H9 (cell line): ENCODE results near the gene SCGB2B2. TPM values are rescaled to one million over a fixed set of nuclear protein-coding genes. Genes with fewer than 3 reads are reported as not detected.

ENCODE experiments used
- DNase-seq: peaks from one replicate; pipeline ENCODE4 v3.0.0-alpha.2; 2017
- H2AFZ ChIP-seq: one replicate; pipeline ENCODE4 v1.6.1; 2013; ENCODE audit warnings: mild to moderate bottlenecking, low read length, control low read depth, moderate library complexity
- H2AK5ac ChIP-seq: 2 replicates; pipeline ENCODE4 v1.6.1; 2013; ENCODE audit warnings: low read length, control low read depth, mixed read lengths; ENCODE audit not compliant: insufficient read length
- H2BK120ac ChIP-seq: one replicate; pipeline ENCODE4 v1.6.1; 2013; ENCODE audit warnings: low read depth, mild to moderate bottlenecking, low read length, control low read depth, inconsistent platforms; ENCODE audit not compliant: poor library complexity, severe bottlenecking
- H2BK12ac ChIP-seq: 2 replicates; pipeline ENCODE4 v1.6.1; 2013; ENCODE audit warnings: low read length, control low read depth, mixed read lengths, low read depth; ENCODE audit not compliant: insufficient read length
- H2BK15ac ChIP-seq: 2 replicates; pipeline ENCODE4 v1.6.1; 2013; ENCODE audit warnings: low read depth, low read length, control low read depth
- H2BK20ac ChIP-seq: one replicate; pipeline ENCODE4 v1.6.1; 2013; ENCODE audit warnings: low read depth, mild to moderate bottlenecking, low read length, control low read depth, inconsistent platforms; ENCODE audit not compliant: poor library complexity, severe bottlenecking
- H2BK5ac ChIP-seq: 2 replicates; pipeline ENCODE4 v1.6.1; 2013; ENCODE audit warnings: low read length, control low read depth, mixed read lengths; ENCODE audit not compliant: insufficient read length
- H3K14ac ChIP-seq: 2 replicates; pipeline ENCODE4 v1.6.1; 2013; ENCODE audit warnings: low read length, control low read depth; ENCODE audit not compliant: insufficient read depth
- H3K18ac ChIP-seq: 2 replicates; pipeline ENCODE4 v1.6.1; 2013; ENCODE audit warnings: low read depth, mild to moderate bottlenecking, mixed read lengths, low read length, control low read depth; ENCODE audit not compliant: insufficient read length
- H3K23ac ChIP-seq: 2 replicates; pipeline ENCODE4 v1.6.1; 2013; ENCODE audit warnings: low read length, control low read depth, mixed read lengths, low read depth; ENCODE audit not compliant: insufficient read length
- H3K23me2 ChIP-seq: 2 replicates; pipeline ENCODE4 v1.6.1; 2013; ENCODE audit warnings: low read depth, mild to moderate bottlenecking, mixed read lengths, low read length, control low read depth; ENCODE audit not compliant: insufficient read length, poor library complexity, severe bottlenecking
- H3K27ac ChIP-seq: 2 replicates; pipeline ENCODE4 v1.5.1; 2013; ENCODE audit warnings: low read length, control low read depth, mixed read lengths, low read depth; ENCODE audit not compliant: insufficient read length
- H3K27me3 ChIP-seq: 2 replicates; pipeline ENCODE4 v1.6.1; 2013; ENCODE audit warnings: low read length, control low read depth, inconsistent platforms; ENCODE audit not compliant: insufficient read depth
- H3K4ac ChIP-seq: 2 replicates; pipeline ENCODE4 v1.6.1; 2013; ENCODE audit warnings: low read depth, mild to moderate bottlenecking, control low read depth, inconsistent platforms, low read length, moderate library complexity
- H3K4me1 ChIP-seq: 2 replicates; pipeline ENCODE4 v1.6.1; 2013; ENCODE audit warnings: low read length, control low read depth, inconsistent platforms; ENCODE audit not compliant: insufficient read depth
- H3K4me2 ChIP-seq: 2 replicates; pipeline ENCODE4 v1.6.1; 2013; ENCODE audit warnings: low read length, control low read depth, mixed read lengths; ENCODE audit not compliant: insufficient read length, insufficient read depth
- H3K56ac ChIP-seq: 2 replicates; pipeline ENCODE4 v1.6.1; 2013; ENCODE audit warnings: low read depth, mild to moderate bottlenecking, mixed read lengths, low read length, control low read depth; ENCODE audit not compliant: insufficient read length
- H3K79me1 ChIP-seq: 2 replicates; pipeline ENCODE4 v1.6.1; 2013; ENCODE audit warnings: low read depth, mild to moderate bottlenecking, moderate library complexity, low read length, control low read depth, inconsistent platforms; ENCODE audit not compliant: insufficient read depth, poor library complexity, severe bottlenecking
- H3K79me2 ChIP-seq: 2 replicates; pipeline ENCODE4 v1.6.1; 2013; ENCODE audit warnings: low read length, control low read depth, inconsistent platforms; ENCODE audit not compliant: insufficient read depth
- H3K9ac ChIP-seq: 2 replicates; pipeline ENCODE4 v1.6.1; 2013; ENCODE audit warnings: low read length, control low read depth, mixed read lengths; ENCODE audit not compliant: insufficient read length; ENCODE audit errors: extremely low read depth
- H3K9me3 ChIP-seq: one replicate; pipeline ENCODE4 v1.6.1; 2013; ENCODE audit warnings: low read depth, low read length, inconsistent platforms; ENCODE audit not compliant: control insufficient read depth
- H3T11ph ChIP-seq: one replicate; pipeline ENCODE4 v1.6.1; 2013; ENCODE audit warnings: mild to moderate bottlenecking, low read length, control low read depth, inconsistent platforms
- H4K20me1 ChIP-seq: one replicate; pipeline ENCODE4 v1.6.1; 2013; ENCODE audit not compliant: control insufficient read depth, insufficient read length, insufficient read depth
- H4K5ac ChIP-seq: 2 replicates; pipeline ENCODE4 v1.6.1; 2013; ENCODE audit warnings: low read depth, mild to moderate bottlenecking, mixed read lengths, low read length, control low read depth; ENCODE audit not compliant: insufficient read length
- H4K8ac ChIP-seq: replicated peaks from 2 replicates; pipeline ENCODE4 v1.6.1; 2013; ENCODE audit warnings: low read length, control low read depth, mixed read lengths, low read depth; ENCODE audit not compliant: insufficient read length
- H4K91ac ChIP-seq: 2 replicates; pipeline ENCODE4 v1.6.1; 2013; ENCODE audit warnings: low read depth, mild to moderate bottlenecking, moderate library complexity, mixed read lengths, low read length, control low read depth; ENCODE audit not compliant: insufficient read length
- H3K27ac Mint-ChIP-seq, 3 experiments: 2 replicates in 2 of 3; 3 replicates in 1 of 3; pipeline ENCODE4 v1.8.0; 2020 to 2021; ENCODE audit warnings: mixed read lengths in 3 of 3, mild to moderate bottlenecking in 1 of 3, moderate library complexity in 1 of 3
- H3K27me3 Mint-ChIP-seq: 2 replicates; pipeline ENCODE4 v1.8.0; 2021; ENCODE audit warnings: low read depth, mild to moderate bottlenecking, moderate library complexity, mixed read lengths
- H3K36me3 Mint-ChIP-seq, 3 experiments: 2 replicates in 2 of 3; 3 replicates in 1 of 3; pipeline ENCODE4 v1.8.0; 2020 to 2021; ENCODE audit warnings: low read depth in 3 of 3, mixed read lengths in 3 of 3; ENCODE audit not compliant: insufficient read depth in 1 of 3
- H3K4me1 Mint-ChIP-seq, 2 experiments: 2 replicates each; pipeline ENCODE4 v1.8.0; 2020; ENCODE audit warnings: mixed read lengths in 2 of 2
- H3K4me3 Mint-ChIP-seq, 2 experiments: 2 replicates in 1 of 2; 3 replicates in 1 of 2; pipeline ENCODE4 v1.8.0; 2020 to 2021; ENCODE audit warnings: mild to moderate bottlenecking in 2 of 2, mixed read lengths in 2 of 2, moderate library complexity in 1 of 2
- H3K9me3 Mint-ChIP-seq, 2 experiments: 2 replicates in 1 of 2; 3 replicates in 1 of 2; pipeline ENCODE4 v1.8.0; 2020; ENCODE audit warnings: mild to moderate bottlenecking in 2 of 2, mixed read lengths in 2 of 2, moderate library complexity in 1 of 2
- WGBS: extraction: QIAGEN DNeasy Blood & Tissue Kit; methylation state at CpG from one replicate; pipeline ENCODE4 v1.1.7; 2013; ENCODE audit warnings: missing lambda C conversion rate, low lambda C conversion rate, mixed read lengths; ENCODE audit not compliant: insufficient read length; ENCODE audit errors: extremely low coverage; 5-methylcytosine and 5-hydroxymethylcytosine counted together
- total RNA-seq: library from RNA; stranded (reverse); gene quantifications from 2 replicates; pipeline ENCODE4 v1.2.1, GENCODE V29; 2021
- TF ChIP-seq, protein P1 (sequence below): fragments of 200-600 bp; sonication (generic); conservative IDR thresholded peaks from 3 replicates; pipeline ENCODE4 v1.8.0; 2021; ENCODE audit warnings: antibody characterized with exemption, mild to moderate bottlenecking

SCGB2B2 gene
- total RNA-seq, 1 experiment from 2014 or later, result not detected

DNA sequence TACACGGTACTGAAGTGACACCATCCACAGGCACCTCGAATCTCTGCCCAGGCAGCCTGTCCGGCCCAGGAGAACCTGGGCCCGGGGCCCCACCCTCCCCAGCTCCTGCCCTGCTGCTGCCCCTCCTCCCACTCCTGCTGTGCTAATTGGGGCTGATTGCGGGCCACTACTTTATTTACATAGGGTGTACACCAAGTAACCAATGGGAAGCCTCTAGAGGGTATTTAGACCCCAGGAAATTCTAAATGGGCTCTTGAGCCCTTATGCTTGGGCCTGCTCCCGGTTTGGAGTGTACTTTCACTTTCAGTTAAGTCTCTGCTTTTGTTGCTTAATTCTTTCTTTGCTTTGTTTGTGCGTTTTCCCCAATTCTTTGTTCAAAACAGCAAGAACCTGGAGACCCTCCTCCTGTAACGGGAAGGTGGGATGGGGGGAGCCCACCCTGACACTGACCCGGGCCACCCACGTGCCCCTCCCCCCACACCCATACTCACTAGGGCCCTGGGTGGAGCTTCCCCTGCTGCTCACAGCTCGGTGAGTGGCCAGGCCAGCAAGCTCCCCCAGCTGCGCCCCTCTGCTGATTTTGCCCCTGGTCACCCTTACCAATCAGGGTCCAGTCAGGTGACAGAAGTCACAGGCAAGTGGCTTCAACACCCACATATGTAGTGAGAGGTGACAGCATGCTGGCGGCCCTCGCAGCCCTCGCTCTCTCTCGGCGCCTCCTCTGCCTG lies 9.4 kb downstream of the SCGB2B2 start:
- Histone ChIP-seq H2BK120ac (no peak overlapping the region), H3K56ac (no peak overlapping the region), H3K4me2 (no peak overlapping the region), H2BK20ac (no peak overlapping the region), H3K4ac (no peak overlapping the region; the same call in 1 of the 2 replicates), H3K23me2 (no peaks in the 10 kb centered on the region), H3K14ac (no peak overlapping the region; the same call in 1 of the 2 replicates), H2BK5ac (no peak overlapping the region), H3K4me1 (no peaks in the 10 kb centered on the region; the same call in 1 of the 2 replicates), H3K27ac (no peak overlapping the region), H2BK15ac (no peak overlapping the region), H3K79me2 (no peaks in the 10 kb centered on the region), H4K5ac (no peak overlapping the region), H2AK5ac (no peak overlapping the region), H2BK12ac (no peak overlapping the region), H3T11ph (no peak overlapping the region), H2AFZ (no peak overlapping the region), H3K27me3 (no peaks in the 10 kb centered on the region), H4K20me1 (no peaks in the 10 kb centered on the region), H4K8ac (no peak overlapping the region), H3K79me1 (no peaks in the 10 kb centered on the region), H4K91ac (no peak overlapping the region), H3K18ac (no peak overlapping the region), H3K9me3 (no peaks in the 10 kb centered on the region), H3K23ac (no peak overlapping the region), H3K9ac (no peak overlapping the region)
- TF ChIP-seq, protein P1, sequence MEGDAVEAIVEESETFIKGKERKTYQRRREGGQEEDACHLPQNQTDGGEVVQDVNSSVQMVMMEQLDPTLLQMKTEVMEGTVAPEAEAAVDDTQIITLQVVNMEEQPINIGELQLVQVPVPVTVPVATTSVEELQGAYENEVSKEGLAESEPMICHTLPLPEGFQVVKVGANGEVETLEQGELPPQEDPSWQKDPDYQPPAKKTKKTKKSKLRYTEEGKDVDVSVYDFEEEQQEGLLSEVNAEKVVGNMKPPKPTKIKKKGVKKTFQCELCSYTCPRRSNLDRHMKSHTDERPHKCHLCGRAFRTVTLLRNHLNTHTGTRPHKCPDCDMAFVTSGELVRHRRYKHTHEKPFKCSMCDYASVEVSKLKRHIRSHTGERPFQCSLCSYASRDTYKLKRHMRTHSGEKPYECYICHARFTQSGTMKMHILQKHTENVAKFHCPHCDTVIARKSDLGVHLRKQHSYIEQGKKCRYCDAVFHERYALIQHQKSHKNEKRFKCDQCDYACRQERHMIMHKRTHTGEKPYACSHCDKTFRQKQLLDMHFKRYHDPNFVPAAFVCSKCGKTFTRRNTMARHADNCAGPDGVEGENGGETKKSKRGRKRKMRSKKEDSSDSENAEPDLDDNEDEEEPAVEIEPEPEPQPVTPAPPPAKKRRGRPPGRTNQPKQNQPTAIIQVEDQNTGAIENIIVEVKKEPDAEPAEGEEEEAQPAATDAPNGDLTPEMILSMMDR, result no peak
- WGBS, result no CpG with 5 or more reads among the region's 17 CpGs
- Mint-ChIP-seq H3K27me3 (peaks cover 2% of the 10 kb centered on the region), H3K4me3 (peak overlapping the region in 1 of 2 experiments; percentile 54; a peak in 3 of 5 replicates), H3K4me1 (peaks cover 0 to 12% of the 10 kb centered on the region in 2 experiments; a peak in 2 of 4 replicates), H3K36me3 (peaks cover 0 to 4% (median 0%) of the 10 kb centered on the region in 3 experiments; a peak in 2 of 7 replicates), H3K27ac (peak overlapping the region in 2 of 3 experiments; percentile 81; a peak in 2 of 7 replicates), H3K9me3 (peaks cover 6 to 66% of the 10 kb centered on the region in 2 experiments)
- peak; percentile 53 for DNase-seq
